ENCODE measurements around the gene IRX4.

Gene IRX4

GRCh38 chr5:1923766-1924165 lies 41.0 kb upstream of the IRX4 start:
- H2AFZ ChIP-seq (ENCODE audit: low read depth) = no peak overlapping the region
- H3K27me3 ChIP-seq (ENCODE audit: insufficient read depth, low read depth) = no peaks in the 10 kb centered on the region; the same call in 1 of the 2 replicates
- H3K79me2 ChIP-seq (ENCODE audit: insufficient read depth, low read depth) = no peaks in the 10 kb centered on the region
- no peaks in the 10 kb centered on the region for H3K36me3 ChIP-seq (ENCODE audit: insufficient read depth)
- H3K4me1 ChIP-seq (ENCODE audit: low read depth, poor library complexity, severe bottlenecking) = no peaks in the 10 kb centered on the region
- H3K9ac ChIP-seq = no peak overlapping the region
- H3K27ac ChIP-seq = no peak overlapping the region
- TF ChIP-seq, protein P1, sequence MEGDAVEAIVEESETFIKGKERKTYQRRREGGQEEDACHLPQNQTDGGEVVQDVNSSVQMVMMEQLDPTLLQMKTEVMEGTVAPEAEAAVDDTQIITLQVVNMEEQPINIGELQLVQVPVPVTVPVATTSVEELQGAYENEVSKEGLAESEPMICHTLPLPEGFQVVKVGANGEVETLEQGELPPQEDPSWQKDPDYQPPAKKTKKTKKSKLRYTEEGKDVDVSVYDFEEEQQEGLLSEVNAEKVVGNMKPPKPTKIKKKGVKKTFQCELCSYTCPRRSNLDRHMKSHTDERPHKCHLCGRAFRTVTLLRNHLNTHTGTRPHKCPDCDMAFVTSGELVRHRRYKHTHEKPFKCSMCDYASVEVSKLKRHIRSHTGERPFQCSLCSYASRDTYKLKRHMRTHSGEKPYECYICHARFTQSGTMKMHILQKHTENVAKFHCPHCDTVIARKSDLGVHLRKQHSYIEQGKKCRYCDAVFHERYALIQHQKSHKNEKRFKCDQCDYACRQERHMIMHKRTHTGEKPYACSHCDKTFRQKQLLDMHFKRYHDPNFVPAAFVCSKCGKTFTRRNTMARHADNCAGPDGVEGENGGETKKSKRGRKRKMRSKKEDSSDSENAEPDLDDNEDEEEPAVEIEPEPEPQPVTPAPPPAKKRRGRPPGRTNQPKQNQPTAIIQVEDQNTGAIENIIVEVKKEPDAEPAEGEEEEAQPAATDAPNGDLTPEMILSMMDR (conservative IDR thresholded peaks at IDR 0.05; ENCODE audit: low read depth, low read length) = no peak
- H3K4me3 ChIP-seq (IDR thresholded peaks at IDR 0.05; ENCODE audit: insufficient read depth, low read depth, low read length) = no peak overlapping the region
- H4K20me1 ChIP-seq (ENCODE audit: insufficient read depth) = no peaks in the 10 kb centered on the region
- no peak overlapping the region for H3K4me2 ChIP-seq

DNA sequence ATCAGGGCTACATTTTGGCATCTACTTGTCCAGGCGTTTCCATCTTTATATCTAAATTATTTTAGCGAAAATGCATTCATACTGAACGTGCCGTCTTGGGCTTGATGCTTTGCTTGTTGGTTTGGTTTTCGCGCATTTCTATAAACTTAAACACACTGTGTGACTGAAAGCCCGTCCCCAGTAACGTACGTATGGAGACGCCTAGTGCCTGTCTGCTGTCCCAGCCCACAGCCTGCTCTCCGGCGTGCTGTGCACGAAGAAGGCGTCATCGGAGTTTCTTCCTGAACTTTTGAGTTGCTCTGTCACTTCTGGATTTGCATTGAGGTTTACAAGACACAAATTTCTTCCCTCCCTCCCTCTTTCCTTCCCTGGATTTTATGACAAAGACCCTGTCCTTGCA lies 40.6 kb upstream of the IRX4 start:
- Histone ChIP-seq H3K27me3 (ENCODE audit: insufficient read depth, low read depth) (no peaks in the 10 kb centered on the region; the same call in 1 of the 2 replicates), H3K4me3 (IDR thresholded peaks at IDR 0.05; ENCODE audit: insufficient read depth, low read depth, low read length) (no peak overlapping the region), H3K27ac (no peak overlapping the region), H3K9ac (no peak overlapping the region), H3K36me3 (ENCODE audit: insufficient read depth) (no peaks in the 10 kb centered on the region), H3K4me2 (no peak overlapping the region), H2AFZ (ENCODE audit: low read depth) (no peak overlapping the region), H4K20me1 (ENCODE audit: insufficient read depth) (no peaks in the 10 kb centered on the region), H3K4me1 (ENCODE audit: low read depth, poor library complexity, severe bottlenecking) (no peaks in the 10 kb centered on the region), H3K79me2 (ENCODE audit: insufficient read depth, low read depth) (no peaks in the 10 kb centered on the region)
- TF ChIP-seq, protein P1 (conservative IDR thresholded peaks at IDR 0.05; ENCODE audit: low read depth, low read length) = no peak

DNA sequence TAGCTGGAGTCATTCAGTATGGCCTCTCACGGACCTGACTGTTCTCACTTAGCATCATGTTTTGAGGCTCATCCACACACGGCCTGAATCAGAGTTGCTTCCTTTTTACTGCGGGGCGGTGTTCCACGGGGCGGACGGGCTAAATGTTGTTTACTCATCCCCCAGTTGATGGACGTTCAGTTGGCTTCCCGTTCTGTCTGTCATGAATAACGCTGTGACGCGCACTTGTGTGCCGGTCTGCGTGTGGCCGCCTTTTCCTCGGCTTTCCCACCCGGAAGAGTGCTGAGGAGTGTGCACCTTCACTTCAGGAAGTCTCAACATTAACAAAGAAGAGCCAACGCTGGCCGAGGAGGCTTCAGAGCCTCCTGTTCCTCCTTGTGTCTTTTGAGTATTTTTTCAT lies 39.0 kb upstream of the IRX4 start:
- no peaks in the 10 kb centered on the region for H3K79me2 ChIP-seq (ENCODE audit: insufficient read depth, low read depth)
- no peaks in the 10 kb centered on the region for H3K36me3 ChIP-seq (ENCODE audit: insufficient read depth)
- no peak overlapping the region for H3K4me3 ChIP-seq (IDR thresholded peaks at IDR 0.05; ENCODE audit: insufficient read depth, low read depth, low read length)
- H3K27me3 ChIP-seq (ENCODE audit: insufficient read depth, low read depth) = no peaks in the 10 kb centered on the region; the same call in 1 of the 2 replicates
- no peaks in the 10 kb centered on the region for H3K4me1 ChIP-seq (ENCODE audit: low read depth, poor library complexity, severe bottlenecking)
- TF ChIP-seq, protein P1 (conservative IDR thresholded peaks at IDR 0.05; ENCODE audit: low read depth, low read length) = no peak
- no peak overlapping the region for H2AFZ ChIP-seq (ENCODE audit: low read depth)
- H3K27ac ChIP-seq = no peak overlapping the region
- no peak overlapping the region for H3K9ac ChIP-seq
- H4K20me1 ChIP-seq (ENCODE audit: insufficient read depth) = no peaks in the 10 kb centered on the region
- H3K4me2 ChIP-seq = no peak overlapping the region

GRCh38 chr5:1919750-1920149 lies 37.0 kb upstream of the IRX4 start:
- H4K20me1 ChIP-seq (ENCODE audit: insufficient read depth) = no peaks in the 10 kb centered on the region
- no peaks in the 10 kb centered on the region; the same call in 1 of the 2 replicates for H3K27me3 ChIP-seq (ENCODE audit: insufficient read depth, low read depth)
- H3K4me3 ChIP-seq (IDR thresholded peaks at IDR 0.05; ENCODE audit: insufficient read depth, low read depth, low read length) = no peak overlapping the region
- no peak overlapping the region for H2AFZ ChIP-seq (ENCODE audit: low read depth)
- no peak overlapping the region for H3K4me2 ChIP-seq
- H3K36me3 ChIP-seq (ENCODE audit: insufficient read depth) = no peaks in the 10 kb centered on the region
- H3K4me1 ChIP-seq (ENCODE audit: low read depth, poor library complexity, severe bottlenecking) = no peaks in the 10 kb centered on the region
- H3K9ac ChIP-seq = no peak overlapping the region
- H3K27ac ChIP-seq = no peak overlapping the region
- TF ChIP-seq, protein P1 (conservative IDR thresholded peaks at IDR 0.05; ENCODE audit: low read depth, low read length) = no peak
- H3K79me2 ChIP-seq (ENCODE audit: insufficient read depth, low read depth) = no peaks in the 10 kb centered on the region

Data from KMS-11 (cell line).